ENCODE results near the gene ITGA8.
"Not testable (repeated sequence)": the region's sequence is repeated elsewhere in the genome, so short reads cannot be mapped to it uniquely, and the experiment has no call there.

DNA sequence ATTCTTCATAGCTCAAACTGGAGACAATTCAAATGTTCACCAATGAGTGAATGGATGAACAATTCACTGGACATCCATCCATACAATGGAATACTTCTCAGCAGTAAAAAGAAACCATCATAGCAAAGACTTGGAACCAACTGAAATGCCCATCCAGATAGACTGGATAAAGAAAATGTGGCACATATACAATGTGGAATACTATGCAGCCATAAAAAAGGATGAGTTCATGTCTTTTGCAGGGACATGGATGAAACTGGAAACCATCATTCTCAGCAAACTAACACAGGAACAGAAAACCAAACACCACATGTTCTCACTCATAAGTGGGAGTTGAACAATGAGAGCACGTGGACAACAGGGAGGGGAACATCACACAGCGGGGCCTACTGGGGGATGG, 136.8 kb downstream of the ITGA8 start:
- TF ChIP-seq POLR2A (IDR thresholded peaks at IDR 0.05; ENCODE audit: borderline replicate concordance, extremely low read depth, insufficient read depth, insufficient read length); RAD21 (IDR thresholded peaks at IDR 0.05; ENCODE audit: low read depth); ZFX (IDR thresholded peaks at IDR 0.05); YY1 (IDR thresholded peaks at IDR 0.05; ENCODE audit: extremely low read depth, insufficient replicate concordance, low read depth, low read length): not testable (repeated sequence)
- TF ChIP-seq, protein P1, sequence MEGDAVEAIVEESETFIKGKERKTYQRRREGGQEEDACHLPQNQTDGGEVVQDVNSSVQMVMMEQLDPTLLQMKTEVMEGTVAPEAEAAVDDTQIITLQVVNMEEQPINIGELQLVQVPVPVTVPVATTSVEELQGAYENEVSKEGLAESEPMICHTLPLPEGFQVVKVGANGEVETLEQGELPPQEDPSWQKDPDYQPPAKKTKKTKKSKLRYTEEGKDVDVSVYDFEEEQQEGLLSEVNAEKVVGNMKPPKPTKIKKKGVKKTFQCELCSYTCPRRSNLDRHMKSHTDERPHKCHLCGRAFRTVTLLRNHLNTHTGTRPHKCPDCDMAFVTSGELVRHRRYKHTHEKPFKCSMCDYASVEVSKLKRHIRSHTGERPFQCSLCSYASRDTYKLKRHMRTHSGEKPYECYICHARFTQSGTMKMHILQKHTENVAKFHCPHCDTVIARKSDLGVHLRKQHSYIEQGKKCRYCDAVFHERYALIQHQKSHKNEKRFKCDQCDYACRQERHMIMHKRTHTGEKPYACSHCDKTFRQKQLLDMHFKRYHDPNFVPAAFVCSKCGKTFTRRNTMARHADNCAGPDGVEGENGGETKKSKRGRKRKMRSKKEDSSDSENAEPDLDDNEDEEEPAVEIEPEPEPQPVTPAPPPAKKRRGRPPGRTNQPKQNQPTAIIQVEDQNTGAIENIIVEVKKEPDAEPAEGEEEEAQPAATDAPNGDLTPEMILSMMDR (IDR thresholded peaks at IDR 0.05 in 2 of 3, conservative IDR thresholded peaks at IDR 0.05 in 1 of 3; ENCODE audit: borderline replicate concordance in 1 of 3, insufficient read depth in 1 of 3, low read depth in 2 of 3, low read length in 2 of 3): not testable (repeated sequence)
